ENCODE results near the gene PRDX4.

GRCh38 chrX:23699636-23700194, 32.4 kb downstream of the PRDX4 start:
- TF ChIP-seq CTCF (IDR thresholded peaks at IDR 0.05) (no peak), POLR2A (IDR thresholded peaks at IDR 0.05) (no peak)

Data from body of pancreas (tissue), 4 donors.